ENCODE measurements around the gene SH3TC2.

The SH3TC2 gene

GRCh38 chr5:148968311-148968710 lies 94.6 kb downstream of the SH3TC2 start:
- no peaks in the 10 kb centered on the region for H3K36me3 ChIP-seq (ENCODE audit: insufficient read depth, insufficient read length, low read length)
- no peak overlapping the region for H3K9ac ChIP-seq (ENCODE audit: insufficient read length, low read depth)
- no peaks in the 10 kb centered on the region for H3K9me3 ChIP-seq (ENCODE audit: insufficient read depth, low read length)
- no peaks in the 10 kb centered on the region for H3K27me3 ChIP-seq (ENCODE audit: insufficient read depth, insufficient read length)
- DNase-seq (ENCODE audit: low read depth, low spot score) = no peak
- H3K4me3 ChIP-seq (ENCODE audit: insufficient read length, low read depth) = no peak overlapping the region
- TF ChIP-seq SUZ12 (IDR thresholded peaks at IDR 0.05; ENCODE audit: extremely low read depth, insufficient read depth, insufficient read length) (no peak), YY1 (IDR thresholded peaks at IDR 0.05; ENCODE audit: insufficient read depth, insufficient read length) (no peak), ZNF274 (IDR thresholded peaks at IDR 0.05; ENCODE audit: low read depth, low read length) (no peak)
- H3K4me1 ChIP-seq (ENCODE audit: insufficient read depth, insufficient read length) = no peaks in the 10 kb centered on the region

GRCh38 chr5:148967783-148968182 lies 95.1 kb downstream of the SH3TC2 start:
- no peak for DNase-seq (ENCODE audit: low read depth, low spot score)
- no peak for TF ChIP-seq ZNF274 (IDR thresholded peaks at IDR 0.05; ENCODE audit: low read depth, low read length)
- no peak overlapping the region for H3K9ac ChIP-seq (ENCODE audit: insufficient read length, low read depth)
- no peaks in the 10 kb centered on the region for H3K36me3 ChIP-seq (ENCODE audit: insufficient read depth, insufficient read length, low read length)
- H3K4me1 ChIP-seq (ENCODE audit: insufficient read depth, insufficient read length) = no peaks in the 10 kb centered on the region
- H3K4me3 ChIP-seq (ENCODE audit: insufficient read length, low read depth) = no peak overlapping the region
- no peaks in the 10 kb centered on the region for H3K9me3 ChIP-seq (ENCODE audit: insufficient read depth, low read length)
- H3K27me3 ChIP-seq (ENCODE audit: insufficient read depth, insufficient read length) = no peaks in the 10 kb centered on the region

DNA sequence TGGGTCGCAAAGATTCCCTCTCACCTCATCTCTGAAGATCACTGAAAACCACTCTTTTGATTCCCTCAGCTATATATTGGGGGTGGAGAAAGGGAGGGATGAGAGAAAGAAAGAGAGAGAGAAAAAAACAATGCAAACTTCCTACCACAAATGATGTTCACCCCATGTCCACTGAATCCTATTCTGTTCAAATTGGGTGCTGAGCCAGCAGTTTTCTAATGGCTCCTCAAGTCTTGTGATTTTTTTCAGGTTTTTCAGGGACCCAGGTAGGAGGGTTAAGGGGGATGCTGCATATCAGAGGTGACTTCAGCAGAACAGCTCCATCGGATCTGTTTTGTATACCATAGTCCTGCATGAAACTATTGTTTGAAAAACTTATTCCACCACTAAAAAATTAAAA lies 95.9 kb downstream of the SH3TC2 start:
- Histone ChIP-seq H3K4me1 (ENCODE audit: insufficient read depth, insufficient read length) (no peaks in the 10 kb centered on the region), H3K4me3 (ENCODE audit: insufficient read length, low read depth) (no peak overlapping the region), H3K9ac (ENCODE audit: insufficient read length, low read depth) (no peak overlapping the region), H3K27me3 (ENCODE audit: insufficient read depth, insufficient read length) (no peaks in the 10 kb centered on the region), H3K36me3 (ENCODE audit: insufficient read depth, insufficient read length, low read length) (no peaks in the 10 kb centered on the region), H3K9me3 (ENCODE audit: insufficient read depth, low read length) (no peaks in the 10 kb centered on the region)
- no peak for TF ChIP-seq YY1 (IDR thresholded peaks at IDR 0.05; ENCODE audit: insufficient read depth, insufficient read length)
- TF ChIP-seq SUZ12 (IDR thresholded peaks at IDR 0.05; ENCODE audit: extremely low read depth, insufficient read depth, insufficient read length) = no peak
- TF ChIP-seq ZNF274 (IDR thresholded peaks at IDR 0.05; ENCODE audit: low read depth, low read length) = no peak
- no peak for DNase-seq (ENCODE audit: low read depth, low spot score)

- H3K27me3 ChIP-seq (ENCODE audit: insufficient read depth, insufficient read length) = no peaks in the 10 kb centered on the region
- DNase-seq (ENCODE audit: low read depth, low spot score) = no peak
- no peaks in the 10 kb centered on the region for H3K4me1 ChIP-seq (ENCODE audit: insufficient read depth, insufficient read length)
- H3K9ac ChIP-seq (ENCODE audit: insufficient read length, low read depth) = no peak overlapping the region
- no peaks in the 10 kb centered on the region for H3K9me3 ChIP-seq (ENCODE audit: insufficient read depth, low read length)
- TF ChIP-seq ZNF274 (IDR thresholded peaks at IDR 0.05; ENCODE audit: low read depth, low read length) = no peak
- no peak for TF ChIP-seq SUZ12 (IDR thresholded peaks at IDR 0.05; ENCODE audit: extremely low read depth, insufficient read depth, insufficient read length)
- TF ChIP-seq YY1 (IDR thresholded peaks at IDR 0.05; ENCODE audit: insufficient read depth, insufficient read length) = no peak
- no peaks in the 10 kb centered on the region for H3K36me3 ChIP-seq (ENCODE audit: insufficient read depth, insufficient read length, low read length)
- no peak overlapping the region for H3K4me3 ChIP-seq (ENCODE audit: insufficient read length, low read depth)
These were observed 96.5 kb downstream of the SH3TC2 start for GRCh38 chr5:148966348-148966747.

DNA sequence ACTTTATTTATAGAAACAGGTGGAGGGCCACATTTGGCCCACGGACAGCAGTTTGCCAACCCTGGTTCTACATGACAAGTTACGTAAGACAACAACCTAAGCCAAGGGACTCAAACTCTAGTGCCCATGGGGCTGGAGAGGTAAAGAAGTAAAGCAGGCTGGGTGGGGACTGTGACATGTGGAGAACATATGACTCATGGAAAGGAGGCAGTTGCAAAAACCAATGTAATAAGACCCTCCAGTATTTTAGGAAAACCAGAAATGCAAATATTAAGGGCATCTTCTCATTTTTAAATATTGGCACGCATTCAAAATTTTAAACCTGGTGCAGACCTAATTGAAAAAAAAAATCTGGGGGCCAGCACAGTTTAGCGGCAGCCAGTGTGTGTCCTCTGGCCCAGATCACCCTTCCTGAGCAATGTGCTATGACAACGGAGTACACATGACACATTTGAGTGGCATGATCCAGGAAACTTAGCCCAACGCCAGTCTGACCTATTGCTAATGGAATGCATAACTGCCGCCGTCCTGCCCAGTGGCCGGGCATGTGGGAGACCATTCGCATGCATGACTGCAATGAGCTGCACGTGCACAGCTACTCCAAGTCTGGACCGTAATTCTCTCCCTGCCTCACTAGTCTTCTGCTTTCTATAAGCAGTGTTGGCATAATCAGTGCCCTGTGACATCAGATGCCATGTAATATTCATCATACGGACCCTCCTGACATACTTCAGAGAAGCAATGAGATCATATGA lies 97.2 kb downstream of the SH3TC2 start:
- H3K9ac ChIP-seq (ENCODE audit: insufficient read length, low read depth) = no peak overlapping the region
- H3K36me3 ChIP-seq (ENCODE audit: insufficient read depth, insufficient read length, low read length) = no peaks in the 10 kb centered on the region
- no peak overlapping the region for H3K4me3 ChIP-seq (ENCODE audit: insufficient read length, low read depth)
- DNase-seq (ENCODE audit: low read depth, low spot score) = no peak
- no peak for TF ChIP-seq SUZ12 (IDR thresholded peaks at IDR 0.05; ENCODE audit: extremely low read depth, insufficient read depth, insufficient read length)
- no peak for TF ChIP-seq ZNF274 (IDR thresholded peaks at IDR 0.05; ENCODE audit: low read depth, low read length)
- no peak for TF ChIP-seq YY1 (IDR thresholded peaks at IDR 0.05; ENCODE audit: insufficient read depth, insufficient read length)
- H3K27me3 ChIP-seq (ENCODE audit: insufficient read depth, insufficient read length) = no peaks in the 10 kb centered on the region
- no peaks in the 10 kb centered on the region for H3K4me1 ChIP-seq (ENCODE audit: insufficient read depth, insufficient read length)
- H3K9me3 ChIP-seq (ENCODE audit: insufficient read depth, low read length) = no peaks in the 10 kb centered on the region

DNA sequence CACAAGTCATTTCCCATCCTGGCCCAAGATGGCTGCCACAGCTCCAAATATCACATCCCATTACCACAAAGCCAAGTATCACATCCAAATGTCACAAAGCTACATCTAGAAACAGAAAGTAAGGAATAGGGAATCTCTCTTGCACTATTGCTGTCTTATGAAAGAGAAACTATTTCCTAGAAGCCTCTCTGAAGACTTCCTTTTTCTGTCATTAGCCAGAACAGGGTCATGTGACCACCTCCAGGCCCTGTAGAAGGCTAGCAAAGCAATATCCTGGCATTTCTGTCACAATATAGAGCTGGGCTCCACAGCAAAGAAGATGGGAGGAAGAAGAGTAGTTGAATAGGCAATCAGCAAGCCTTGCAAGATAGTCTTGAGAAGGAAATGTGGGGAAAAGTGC lies 99.2 kb downstream of the SH3TC2 start:
- Histone ChIP-seq H3K9ac (ENCODE audit: insufficient read length, low read depth) (no peak overlapping the region), H3K4me3 (ENCODE audit: insufficient read length, low read depth) (no peak overlapping the region), H3K9me3 (ENCODE audit: insufficient read depth, low read length) (no peaks in the 10 kb centered on the region), H3K36me3 (ENCODE audit: insufficient read depth, insufficient read length, low read length) (no peaks in the 10 kb centered on the region), H3K27me3 (ENCODE audit: insufficient read depth, insufficient read length) (no peaks in the 10 kb centered on the region), H3K4me1 (ENCODE audit: insufficient read depth, insufficient read length) (no peaks in the 10 kb centered on the region)
- no peak for DNase-seq (ENCODE audit: low read depth, low spot score)
- TF ChIP-seq SUZ12 (IDR thresholded peaks at IDR 0.05; ENCODE audit: extremely low read depth, insufficient read depth, insufficient read length) = no peak

DNA sequence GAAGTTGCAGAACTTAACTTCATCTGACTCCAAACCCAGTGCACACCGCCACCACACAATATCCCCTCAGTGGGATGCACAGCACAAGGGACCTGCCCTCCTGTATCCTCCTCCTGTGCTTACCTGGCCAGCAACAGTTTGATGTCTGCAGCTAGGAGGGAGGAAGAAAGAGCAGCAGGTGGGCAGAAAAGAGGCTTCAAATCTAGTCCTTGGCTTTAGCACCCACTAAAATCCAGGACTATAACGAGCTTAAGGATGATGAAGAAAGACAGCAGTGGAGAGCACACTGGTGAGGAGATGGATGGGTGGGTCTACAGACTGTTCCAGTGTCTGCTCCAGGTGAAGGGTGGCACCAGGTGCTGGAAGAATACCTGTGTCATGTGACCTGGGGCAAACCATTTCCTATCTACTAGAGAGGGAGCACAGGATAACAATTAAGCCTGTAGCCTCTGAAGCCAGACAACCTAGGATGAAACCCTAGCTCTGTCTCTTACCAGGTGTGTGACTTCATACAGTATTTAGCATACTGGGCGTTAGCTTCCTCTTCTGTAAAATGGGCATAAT lies 100.0 kb downstream of the SH3TC2 start:
- H3K36me3 ChIP-seq (ENCODE audit: insufficient read depth, insufficient read length, low read length) = no peaks in the 10 kb centered on the region
- H3K4me3 ChIP-seq (ENCODE audit: insufficient read length, low read depth) = no peak overlapping the region
- H3K9ac ChIP-seq (ENCODE audit: insufficient read length, low read depth) = no peak overlapping the region
- TF ChIP-seq YY1 (IDR thresholded peaks at IDR 0.05; ENCODE audit: insufficient read depth, insufficient read length) (no peak), SUZ12 (IDR thresholded peaks at IDR 0.05; ENCODE audit: extremely low read depth, insufficient read depth, insufficient read length) (no peak), ZNF274 (IDR thresholded peaks at IDR 0.05; ENCODE audit: low read depth, low read length) (no peak)
- no peaks in the 10 kb centered on the region for H3K4me1 ChIP-seq (ENCODE audit: insufficient read depth, insufficient read length)
- H3K27me3 ChIP-seq (ENCODE audit: insufficient read depth, insufficient read length) = no peaks in the 10 kb centered on the region
- no peaks in the 10 kb centered on the region for H3K9me3 ChIP-seq (ENCODE audit: insufficient read depth, low read length)
- DNase-seq (ENCODE audit: low read depth, low spot score) = no peak

Measured in NT2/D1 (cell line).